Heart left ventricle (tissue), 13 donors: ENCODE measurements around the gene SLBP.

Experiments
- POLR2A ChIP-seq, 2 donors: fragments of 450-650 bp; IDR thresholded peaks; one replicate each; pipeline ENCODE4 v1.6.1; 2017; ENCODE audit warnings: antibody characterized with exemption in 2 of 2, mild to moderate bottlenecking in 2 of 2, moderate library complexity in 2 of 2
- TF ChIP-seq, protein P1 (sequence below), 12 donors: fragments of 200-600 bp; sonication (generic) in 4 of 12; IDR thresholded peaks; one replicate each; pipeline versions ENCODE4 v1.5.0 to v1.8.0; 2018 to 2022; ENCODE audit warnings: antibody characterized with exemption in 12 of 12, mild to moderate bottlenecking in 5 of 12
- donor health status: ischemic (EF 13 %, LVEDD 7.1; RV severe dilation, severe dysfunction).
- donor health status: DM: no; HTN: yes; CAD: no.
- donor health status: DM: no; HTN: no; CAD: no.
- donor health status: ischemic (EF 25% LVEDD 6.9; RV normal size, moderate dysfunction).
- donor health status: ischemic (EF 25% LVEDD 5.7; RV mildly dilated, moderate dysfunction).
- donor health status: ischemic (EF 35%, LVEDD 5.7; RV mildly dilated, moderate dysfunction).
- donor health status: nonischemic (EF 11% LVEDD 7.7; RV severe dilation, severe dysfunction).
- donor health status: DM: yes; HTN: yes; CAD: no.
- donor health status: PGD.
- donor health status: ischemic (EF 29% LVEDD 5.4; RV normal size, mild dysfunction).
- donor health status: nonischemic (EF 23%, LVEDD 6.1; RV moderate dilation, normal function).

DNA sequence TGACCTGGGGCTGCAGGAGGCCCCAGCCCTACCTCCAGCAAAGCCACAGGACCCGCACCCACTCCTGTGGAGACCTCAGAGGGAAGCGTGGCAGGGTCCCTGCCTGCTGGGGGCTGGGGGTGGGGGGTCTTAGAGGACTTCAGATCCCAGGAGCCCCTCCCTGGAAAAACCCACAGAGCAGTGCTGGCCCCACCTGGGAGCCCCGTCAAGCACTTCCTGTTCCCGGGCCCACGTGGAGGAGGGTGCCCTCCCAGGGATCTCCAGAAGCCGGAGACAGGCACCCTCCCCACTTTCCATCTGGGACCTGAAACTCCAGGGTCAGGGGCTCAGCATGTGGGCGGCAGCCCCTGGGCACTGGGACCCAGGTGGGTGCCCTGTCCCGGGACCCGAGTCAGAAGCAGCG is 41.2 kb upstream of the SLBP start:
- TF ChIP-seq, protein P1, sequence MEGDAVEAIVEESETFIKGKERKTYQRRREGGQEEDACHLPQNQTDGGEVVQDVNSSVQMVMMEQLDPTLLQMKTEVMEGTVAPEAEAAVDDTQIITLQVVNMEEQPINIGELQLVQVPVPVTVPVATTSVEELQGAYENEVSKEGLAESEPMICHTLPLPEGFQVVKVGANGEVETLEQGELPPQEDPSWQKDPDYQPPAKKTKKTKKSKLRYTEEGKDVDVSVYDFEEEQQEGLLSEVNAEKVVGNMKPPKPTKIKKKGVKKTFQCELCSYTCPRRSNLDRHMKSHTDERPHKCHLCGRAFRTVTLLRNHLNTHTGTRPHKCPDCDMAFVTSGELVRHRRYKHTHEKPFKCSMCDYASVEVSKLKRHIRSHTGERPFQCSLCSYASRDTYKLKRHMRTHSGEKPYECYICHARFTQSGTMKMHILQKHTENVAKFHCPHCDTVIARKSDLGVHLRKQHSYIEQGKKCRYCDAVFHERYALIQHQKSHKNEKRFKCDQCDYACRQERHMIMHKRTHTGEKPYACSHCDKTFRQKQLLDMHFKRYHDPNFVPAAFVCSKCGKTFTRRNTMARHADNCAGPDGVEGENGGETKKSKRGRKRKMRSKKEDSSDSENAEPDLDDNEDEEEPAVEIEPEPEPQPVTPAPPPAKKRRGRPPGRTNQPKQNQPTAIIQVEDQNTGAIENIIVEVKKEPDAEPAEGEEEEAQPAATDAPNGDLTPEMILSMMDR (IDR thresholded peaks at IDR 0.05) = no peak
- TF ChIP-seq POLR2A (IDR thresholded peaks at IDR 0.05) = no peak
